ENCODE results near the gene PIP4K2C. TPM values are rescaled to one million over a fixed set of nuclear protein-coding genes. Genes with fewer than 3 reads are reported as not detected.

Gene PIP4K2C
- total RNA-seq, 1 donor from 2014 or later, result 27.6 TPM

DNA sequence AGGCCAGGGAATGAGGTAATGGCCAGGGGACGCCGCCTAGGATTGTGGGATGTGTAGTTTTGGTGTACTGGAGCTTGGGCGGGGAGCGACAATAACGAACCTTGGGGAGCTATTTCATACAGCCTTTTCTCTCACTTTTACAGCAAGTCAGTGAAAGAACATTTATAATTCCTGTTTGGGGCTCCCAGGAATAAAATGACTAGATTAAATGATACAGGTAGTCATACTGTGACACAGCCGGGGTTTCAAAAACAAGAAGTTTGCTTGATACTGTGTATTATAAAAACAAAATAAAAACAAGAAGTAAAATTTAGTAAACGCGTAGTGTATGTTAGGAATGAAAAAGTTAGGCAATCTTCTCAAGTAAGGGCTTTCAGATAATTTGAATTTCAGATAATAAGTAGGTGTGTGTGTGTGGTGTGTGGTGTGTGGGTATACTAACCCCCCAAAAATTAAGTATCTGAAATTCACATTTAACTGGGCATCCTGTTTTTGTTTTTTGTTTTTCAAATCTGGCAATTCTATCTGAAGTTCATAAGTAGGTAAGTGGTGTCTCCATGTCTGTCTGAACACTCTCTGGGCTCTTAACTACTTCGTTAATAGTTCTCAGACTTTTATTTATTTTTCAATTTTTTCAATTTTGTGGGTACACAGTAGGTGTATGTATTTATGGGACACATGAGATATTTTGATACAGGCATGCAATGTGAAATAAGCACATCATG lies 43.5 kb upstream of the PIP4K2C start:
- no peaks in the 10 kb centered on the region for H3K9me3 Mint-ChIP-seq
- DNase-seq (ENCODE audit: extremely low spot score, unreplicated experiment), result no peak
- peaks cover 51% of the 10 kb centered on the region for H3K27me3 Mint-ChIP-seq
- no peak for TF ChIP-seq CTCF (conservative IDR thresholded peaks at IDR 0.05)
- no peaks in the 10 kb centered on the region for H3K36me3 Mint-ChIP-seq
- peak overlapping the region; percentile 93 for H3K27ac Mint-ChIP-seq
- H3K4me3 Mint-ChIP-seq, result peak overlapping the region; percentile 97
- H3K4me1 Mint-ChIP-seq (ENCODE audit: unreplicated experiment), result peaks cover 11% of the 10 kb centered on the region

- no peak overlapping the region for H3K27ac Mint-ChIP-seq
- DNase-seq (ENCODE audit: extremely low spot score, unreplicated experiment), result no peak
- H3K9me3 Mint-ChIP-seq, result no peaks in the 10 kb centered on the region
- H3K4me3 Mint-ChIP-seq, result no peak overlapping the region
- H3K36me3 Mint-ChIP-seq, result no peaks in the 10 kb centered on the region
- no peak for TF ChIP-seq CTCF (conservative IDR thresholded peaks at IDR 0.05)
- peaks cover 56% of the 10 kb centered on the region for H3K27me3 Mint-ChIP-seq
- H3K4me1 Mint-ChIP-seq (ENCODE audit: unreplicated experiment), result peaks cover 13% of the 10 kb centered on the region
These were observed 43.0 kb upstream of the PIP4K2C start for GRCh38 chr12:57548013-57548315.

DNA sequence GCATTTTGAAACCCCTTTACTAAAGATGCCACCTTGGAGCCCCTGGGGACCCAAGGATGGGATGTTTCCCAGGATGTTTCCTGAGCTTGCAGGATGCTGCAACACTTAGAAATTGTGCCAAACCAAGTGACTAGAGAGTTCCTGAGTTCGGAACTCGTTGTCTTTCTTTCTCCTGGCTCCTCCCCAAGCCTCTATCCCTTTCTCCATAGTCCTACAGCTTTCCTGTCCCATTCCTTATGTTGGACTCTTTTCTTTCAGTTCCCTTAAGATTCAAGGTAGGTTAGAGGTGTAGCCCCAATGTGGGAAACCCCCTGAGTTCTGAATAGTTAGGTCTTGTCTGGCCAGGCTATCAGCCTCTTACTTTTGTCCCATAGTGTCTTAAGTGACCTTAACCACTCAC lies 42.5 kb upstream of the PIP4K2C start:
- H3K27ac Mint-ChIP-seq, result no peak overlapping the region
- TF ChIP-seq CTCF (conservative IDR thresholded peaks at IDR 0.05), result no peak
- no peaks in the 10 kb centered on the region for H3K9me3 Mint-ChIP-seq
- no peak for DNase-seq (ENCODE audit: extremely low spot score, unreplicated experiment)
- peaks cover 61% of the 10 kb centered on the region for H3K27me3 Mint-ChIP-seq
- peak overlapping the region; percentile 71 for H3K4me3 Mint-ChIP-seq
- no peaks in the 10 kb centered on the region for H3K36me3 Mint-ChIP-seq
- H3K4me1 Mint-ChIP-seq (ENCODE audit: unreplicated experiment), result peaks cover 18% of the 10 kb centered on the region

- H3K27ac Mint-ChIP-seq, result no peak overlapping the region
- H3K4me1 Mint-ChIP-seq (ENCODE audit: unreplicated experiment), result peaks cover 22% of the 10 kb centered on the region
- no peak for TF ChIP-seq CTCF (conservative IDR thresholded peaks at IDR 0.05)
- H3K27me3 Mint-ChIP-seq, result peaks cover 68% of the 10 kb centered on the region
- H3K36me3 Mint-ChIP-seq, result no peaks in the 10 kb centered on the region
- no peaks in the 10 kb centered on the region for H3K9me3 Mint-ChIP-seq
- peak overlapping the region; percentile 71 for H3K4me3 Mint-ChIP-seq
- no peak for DNase-seq (ENCODE audit: extremely low spot score, unreplicated experiment)
These were observed 41.6 kb upstream of the PIP4K2C start for GRCh38 chr12:57549203-57549908.

DNA sequence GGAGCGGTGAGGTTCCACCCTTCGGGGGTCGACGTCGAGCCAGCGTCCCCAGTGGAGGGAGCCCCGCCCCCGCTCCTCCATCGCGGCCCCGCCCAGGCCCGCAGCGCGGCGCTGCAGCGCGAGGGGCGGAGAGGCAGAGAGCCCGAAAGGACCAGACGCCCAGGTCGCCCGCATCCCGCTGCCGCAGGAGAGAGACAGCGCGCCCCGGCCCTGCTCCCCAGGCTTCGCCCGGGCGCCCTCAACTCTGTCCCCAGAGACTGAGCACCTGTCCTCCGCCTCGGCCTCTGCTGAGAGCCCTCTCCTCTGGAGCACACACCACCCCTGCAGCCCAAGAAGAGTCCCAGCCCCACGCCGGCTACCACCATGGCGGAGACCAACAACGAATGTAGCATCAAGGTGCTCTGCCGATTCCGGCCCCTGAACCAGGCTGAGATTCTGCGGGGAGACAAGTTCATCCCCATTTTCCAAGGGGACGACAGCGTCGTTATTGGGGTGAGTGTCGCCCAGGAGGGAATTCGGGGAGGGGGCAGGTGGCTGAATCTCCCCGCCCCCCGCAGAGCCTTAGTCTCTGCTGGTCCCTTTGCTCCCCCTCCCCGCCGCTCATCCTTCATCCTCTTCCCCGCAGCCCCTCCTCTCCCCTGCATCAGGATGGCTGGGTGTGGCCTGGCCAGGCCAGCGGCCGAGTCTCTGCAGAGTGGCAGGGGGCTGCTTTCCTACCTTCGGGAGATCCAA lies 40.9 kb upstream of the PIP4K2C start, which contains the start of gene KIF5A:
KIF5A (plus strand) TSS at position 136 of the 732 bp plus-strand sequence; CDS start at position 364, 228 bp downstream.
- DNase-seq (ENCODE audit: extremely low spot score, unreplicated experiment), result no peak
- Mint-ChIP-seq H3K27me3 (peaks cover 71% of the 10 kb centered on the region), H3K4me3 (peak within 1 kb of the TSS; percentile 79), H3K9me3 (no peaks in the 10 kb centered on the region), H3K4me1 (ENCODE audit: unreplicated experiment) (peaks cover 22% of the 10 kb centered on the region), H3K27ac (no peak within 1 kb of the TSS), H3K36me3 (no peaks in the 10 kb centered on the region)
- no peak for TF ChIP-seq CTCF (conservative IDR thresholded peaks at IDR 0.05)
